Epithelial cell of proximal tubule (primary cell): ENCODE results near the gene GNPTG. TPM values are rescaled to one million over a fixed set of nuclear protein-coding genes. Genes with fewer than 3 reads are reported as not detected.

Source experiments
- DNase-seq: peaks from one replicate; pipeline ENCODE4 v3.0.0-alpha.2; 2011; ENCODE audit warnings: low read depth
- H3K4me3 ChIP-seq: 2 replicates; pipeline ENCODE4 v1.5.1; 2011; ENCODE audit warnings: low read depth, mild to moderate bottlenecking, low read length
- total RNA-seq: library from RNA; depleted of rRNA; stranded (reverse); fragments of >200 nt; gene quantifications from 2 replicates; pipeline ENCODE4 v1.2.3, GENCODE V29; 2015
- TF ChIP-seq, protein P1 (sequence below): conservative IDR thresholded peaks from 2 replicates; pipeline ENCODE4 v1.5.1; 2012; ENCODE audit warnings: low read depth, mild to moderate bottlenecking, low read length

Gene GNPTG
- total RNA-seq, 1 donor from 2014 or later, result 63.9 TPM

- no peak for DNase-seq
- no peak overlapping the region for H3K4me3 ChIP-seq
- TF ChIP-seq, protein P1, sequence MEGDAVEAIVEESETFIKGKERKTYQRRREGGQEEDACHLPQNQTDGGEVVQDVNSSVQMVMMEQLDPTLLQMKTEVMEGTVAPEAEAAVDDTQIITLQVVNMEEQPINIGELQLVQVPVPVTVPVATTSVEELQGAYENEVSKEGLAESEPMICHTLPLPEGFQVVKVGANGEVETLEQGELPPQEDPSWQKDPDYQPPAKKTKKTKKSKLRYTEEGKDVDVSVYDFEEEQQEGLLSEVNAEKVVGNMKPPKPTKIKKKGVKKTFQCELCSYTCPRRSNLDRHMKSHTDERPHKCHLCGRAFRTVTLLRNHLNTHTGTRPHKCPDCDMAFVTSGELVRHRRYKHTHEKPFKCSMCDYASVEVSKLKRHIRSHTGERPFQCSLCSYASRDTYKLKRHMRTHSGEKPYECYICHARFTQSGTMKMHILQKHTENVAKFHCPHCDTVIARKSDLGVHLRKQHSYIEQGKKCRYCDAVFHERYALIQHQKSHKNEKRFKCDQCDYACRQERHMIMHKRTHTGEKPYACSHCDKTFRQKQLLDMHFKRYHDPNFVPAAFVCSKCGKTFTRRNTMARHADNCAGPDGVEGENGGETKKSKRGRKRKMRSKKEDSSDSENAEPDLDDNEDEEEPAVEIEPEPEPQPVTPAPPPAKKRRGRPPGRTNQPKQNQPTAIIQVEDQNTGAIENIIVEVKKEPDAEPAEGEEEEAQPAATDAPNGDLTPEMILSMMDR, result no peak
Measured at GRCh38 chr16:1366060-1366711, 14.5 kb downstream of the GNPTG start.

DNA sequence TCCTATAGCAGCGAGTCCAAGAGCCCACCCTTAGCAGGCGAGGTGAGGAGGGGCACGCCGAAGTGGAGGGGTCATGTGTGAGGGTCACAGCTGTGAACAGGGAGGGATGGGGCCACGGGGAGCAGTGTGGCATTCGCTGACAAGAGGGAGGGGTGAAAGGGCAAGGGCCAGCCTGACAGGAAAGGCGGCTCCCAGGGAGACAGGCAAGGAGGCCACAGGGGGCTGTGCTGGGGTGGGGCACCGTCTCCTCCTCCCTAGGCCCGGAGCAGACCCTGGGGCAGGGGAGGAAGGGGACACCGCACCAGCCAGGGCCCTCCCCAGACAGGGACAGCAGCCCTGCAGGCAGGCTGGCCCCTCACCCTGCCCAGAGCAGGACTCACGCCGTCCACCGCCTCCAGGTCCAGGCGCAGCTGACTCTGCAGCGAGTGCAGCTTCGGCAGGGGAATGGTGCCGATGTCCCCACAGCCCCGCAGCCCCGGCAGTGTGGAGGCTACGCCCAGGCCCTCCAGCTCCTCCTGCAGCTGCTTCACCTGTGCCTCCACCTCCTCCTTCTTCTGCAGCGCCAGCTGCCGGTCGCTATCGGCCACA, 15.1 kb downstream of the GNPTG start:
- H3K4me3 ChIP-seq, result no peak overlapping the region
- DNase-seq, result no peak
- TF ChIP-seq, protein P1, result no peak

GRCh38 chr16:1367486-1368174, 15.9 kb downstream of the GNPTG start:
- no peak overlapping the region for H3K4me3 ChIP-seq
- TF ChIP-seq, protein P1, result no peak
- no peak for DNase-seq

DNA sequence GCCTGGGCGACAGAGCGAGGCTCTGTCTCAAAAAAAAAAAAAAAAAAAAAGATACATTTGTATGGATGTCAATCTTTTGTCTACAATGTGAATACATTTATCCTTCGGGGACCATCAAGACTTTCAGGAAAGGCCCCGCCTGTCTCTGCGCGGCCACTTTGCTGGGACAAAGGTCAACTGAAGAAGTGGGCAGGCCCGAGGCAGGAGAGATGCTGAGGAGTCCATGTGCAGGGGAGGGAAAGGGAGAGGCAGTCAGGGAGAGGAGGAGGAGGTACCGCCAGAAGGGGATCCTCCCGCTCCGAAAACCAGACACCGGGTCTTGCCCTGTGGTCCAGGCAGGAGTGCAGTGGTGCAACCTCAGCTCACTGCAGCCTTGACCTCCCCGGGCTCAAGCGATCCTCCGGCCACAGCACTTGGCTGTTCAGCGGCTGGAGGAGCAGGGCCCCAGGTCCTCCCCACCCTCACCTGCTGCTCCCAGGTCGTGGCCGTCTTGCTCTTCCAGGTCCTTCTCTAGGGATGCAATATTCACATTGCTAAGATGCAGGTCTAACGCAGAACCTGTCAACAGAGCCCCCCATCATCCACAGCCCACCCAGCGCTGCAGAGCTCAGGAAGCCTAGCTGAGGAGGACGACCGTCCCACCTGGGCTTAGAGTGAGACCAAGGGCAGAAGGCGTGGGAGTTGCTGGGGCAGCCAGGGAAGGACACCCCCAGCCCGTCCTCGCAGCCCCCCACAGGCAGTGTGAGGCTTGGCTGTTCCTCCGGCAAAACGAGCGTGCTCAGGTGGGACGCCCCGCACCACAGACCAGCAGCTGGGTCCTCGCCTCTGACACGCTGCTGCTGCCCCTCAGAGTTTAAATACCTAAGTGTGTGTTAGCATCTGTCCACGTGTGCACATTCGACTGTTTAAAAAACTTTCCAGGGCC, 19.6 kb downstream of the GNPTG start:
- no peak overlapping the region for H3K4me3 ChIP-seq
- TF ChIP-seq, protein P1, result no peak
- DNase-seq, result no peak

- no peak for DNase-seq
- TF ChIP-seq, protein P1, result no peak
- no peak overlapping the region for H3K4me3 ChIP-seq
Measured at GRCh38 chr16:1372292-1372950, 20.7 kb downstream of the GNPTG start.
